GM19455 (cell line): ENCODE data around the gene KRT84.
"Not testable (repeated sequence)": the region's sequence is repeated elsewhere in the genome, so short reads cannot be mapped to it uniquely, and the experiment has no call there.

Experiments used
- ATAC-seq: cut with Tn5 transposase; IDR thresholded peaks from one replicate; pipeline ENCODE4 v1.9.1; 2021; ENCODE audit not compliant: unreplicated experiment

Gene KRT84

DNA sequence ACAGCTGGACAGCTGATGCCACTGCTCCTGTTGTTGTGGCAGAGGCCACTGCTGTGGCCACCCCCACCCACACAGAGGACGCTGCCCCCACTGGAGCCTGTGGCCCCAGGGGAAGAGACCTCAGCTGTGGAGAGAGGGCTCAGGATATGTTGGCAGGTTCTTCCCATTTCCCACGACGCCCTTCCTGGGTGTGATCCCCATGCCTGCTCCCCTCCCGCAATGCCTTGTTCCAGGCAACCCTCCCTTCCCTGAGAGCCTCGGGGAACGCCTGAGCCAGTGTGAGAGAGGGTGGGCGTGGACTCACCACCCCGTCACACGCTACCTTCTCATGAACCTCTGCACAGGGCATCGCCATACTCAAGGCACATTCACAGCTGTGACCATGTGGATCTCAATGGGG is 26.4 kb upstream of the KRT84 start:
- no peak for ATAC-seq

DNA sequence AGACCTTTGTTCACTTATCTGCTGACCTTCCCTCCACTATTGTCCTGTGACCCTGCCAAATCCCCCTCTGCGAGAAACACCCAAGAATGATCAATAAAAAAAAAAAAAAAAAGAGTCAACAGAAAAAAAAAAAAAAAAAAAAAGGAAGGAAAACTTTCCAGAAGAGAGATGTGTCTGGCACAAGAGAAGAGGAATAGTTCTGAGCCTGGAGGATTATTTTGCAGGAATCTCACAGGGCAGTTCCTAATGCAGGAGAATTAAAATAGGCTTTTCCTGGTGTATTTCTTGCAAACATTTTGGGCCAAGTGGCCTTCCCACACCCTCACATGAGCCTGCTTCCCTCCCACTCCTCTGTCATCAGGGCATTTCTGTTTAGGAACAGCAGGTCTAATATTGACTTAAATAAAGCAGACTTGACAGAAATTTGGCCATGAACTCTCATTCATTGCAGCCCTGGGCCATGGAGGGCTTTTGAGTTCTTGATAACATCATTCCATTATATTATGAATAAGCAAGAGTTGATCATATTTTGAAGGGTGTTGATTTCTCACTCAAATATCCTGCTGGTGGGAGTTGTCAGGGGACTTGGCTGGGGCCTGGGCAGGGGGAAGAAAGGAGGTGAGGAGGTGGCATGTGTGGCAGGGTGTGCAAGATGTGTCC is 25.3 kb upstream of the KRT84 start:
- ATAC-seq, result not testable (repeated sequence)

DNA sequence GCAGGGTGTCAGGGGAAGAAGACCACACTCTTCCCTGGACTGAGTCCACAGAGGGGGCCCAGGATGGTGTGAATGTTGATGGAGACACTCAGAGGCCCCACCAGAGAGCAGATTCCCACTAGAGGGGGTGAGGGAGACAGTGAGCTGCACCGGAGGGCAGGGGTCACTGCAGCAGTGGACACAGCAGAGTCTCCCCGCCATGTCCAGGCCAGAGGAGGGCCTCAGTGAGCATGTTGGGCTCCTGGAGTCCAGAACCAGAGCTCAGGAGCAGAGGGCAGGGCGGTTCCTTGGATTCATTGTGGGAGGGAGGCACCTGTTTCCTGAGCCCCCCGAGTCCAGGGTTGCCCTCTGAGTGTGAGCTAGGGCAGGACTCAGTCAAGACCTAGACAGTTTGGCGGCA is 22.5 kb upstream of the KRT84 start:
- no peak for ATAC-seq

DNA sequence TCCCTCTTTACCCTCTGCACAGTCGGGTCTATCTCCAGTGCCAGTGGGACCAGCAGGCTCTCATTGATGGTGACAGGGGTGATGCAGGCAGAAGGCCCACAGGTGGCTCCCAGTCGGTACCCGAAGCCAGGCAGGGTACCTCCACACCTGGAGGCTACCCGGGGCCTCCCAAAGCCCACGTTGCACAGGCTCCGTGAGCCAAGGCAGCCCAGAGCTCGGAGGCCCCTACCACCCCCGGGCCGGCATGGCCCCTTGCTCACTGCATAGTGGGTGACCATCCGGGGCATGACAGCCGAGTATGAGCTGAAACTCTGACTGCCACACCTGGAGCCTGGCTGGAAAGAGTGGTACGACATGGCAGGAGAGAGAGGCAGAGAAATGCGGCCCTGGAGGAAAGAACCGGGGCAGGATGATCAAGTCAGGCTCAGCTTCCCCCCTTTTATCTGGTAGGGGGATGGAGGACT is 20.5 kb upstream of the KRT84 start, which contains the start of gene KRT82:
TSS of gene KRT82 (minus strand) at position 414 of the 464 bp plus-strand sequence. CDS start at position 356, 58 bp downstream.
- ATAC-seq, result no peak

DNA sequence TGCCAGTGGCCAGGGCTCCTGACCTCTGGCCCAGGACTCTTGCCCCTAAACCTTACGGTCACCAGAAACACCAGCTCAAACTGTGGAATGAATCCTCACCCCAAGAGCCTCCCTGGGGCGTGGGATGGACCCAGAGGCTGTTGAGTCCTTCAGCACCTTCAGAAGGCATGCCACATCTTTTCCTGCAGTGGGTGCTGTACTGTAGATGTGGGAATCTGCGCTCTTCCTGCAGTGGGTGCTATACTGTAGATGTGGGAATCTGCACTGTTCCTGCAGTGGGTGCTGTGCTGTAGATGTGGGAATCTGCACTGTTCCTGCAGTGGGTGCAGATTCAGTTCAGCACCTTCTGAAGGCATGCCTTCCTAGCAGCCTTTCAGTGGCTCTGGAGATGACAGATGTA is 19.5 kb upstream of the KRT84 start:
- no peak for ATAC-seq

DNA sequence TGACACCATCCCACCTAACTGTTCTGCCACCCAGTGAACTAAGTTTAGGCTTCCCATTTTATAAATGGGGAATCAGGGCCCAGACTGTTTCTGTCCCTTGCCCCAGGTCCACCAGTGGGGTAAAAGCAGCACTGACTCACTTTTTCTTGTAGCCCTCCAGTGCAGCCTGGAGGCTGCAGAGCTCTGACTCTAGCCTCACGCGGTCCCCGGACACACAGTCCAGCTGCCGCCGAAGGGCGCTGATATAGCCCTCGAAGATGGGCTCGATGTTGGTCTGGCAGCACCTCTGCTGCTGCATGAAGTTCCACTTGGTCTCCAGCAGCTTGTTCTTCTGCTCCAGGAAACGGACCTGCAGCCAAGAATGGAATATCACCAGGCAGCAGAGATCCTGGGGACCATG is 18.1 kb upstream of the KRT84 start:
- ATAC-seq, result no peak

DNA sequence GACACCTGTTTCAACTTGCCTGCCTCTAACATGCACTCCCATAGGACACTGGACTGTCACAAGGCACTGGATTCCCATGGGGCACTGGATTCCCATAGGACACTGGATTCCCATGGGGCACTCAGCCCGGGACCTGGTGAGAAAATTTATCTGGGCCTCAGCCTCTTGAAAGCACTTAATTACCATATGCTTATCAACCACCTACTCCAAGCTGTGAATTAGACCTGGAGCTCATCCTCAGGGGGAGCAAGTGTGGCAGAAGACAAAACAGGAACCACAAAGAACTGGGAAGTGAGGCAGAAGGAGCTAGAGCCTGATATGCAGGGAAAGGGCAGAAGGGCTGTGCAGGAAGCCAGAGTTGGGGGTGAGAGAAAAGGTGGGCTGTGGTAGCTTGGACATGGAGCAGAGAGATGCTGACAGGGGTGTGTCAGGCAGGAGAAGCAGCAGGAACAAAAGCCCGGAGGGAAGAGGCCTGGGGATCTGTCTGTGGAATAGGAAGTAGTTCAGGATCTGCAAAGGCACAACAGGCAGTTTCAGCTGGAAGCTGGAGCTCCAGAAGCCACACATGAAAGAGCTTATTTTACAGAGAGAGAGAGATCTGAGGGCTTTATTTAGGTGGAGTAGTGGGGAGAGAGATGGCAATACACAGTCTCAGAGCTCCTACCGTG is 17.6 kb upstream of the KRT84 start:
- no peak for ATAC-seq

DNA sequence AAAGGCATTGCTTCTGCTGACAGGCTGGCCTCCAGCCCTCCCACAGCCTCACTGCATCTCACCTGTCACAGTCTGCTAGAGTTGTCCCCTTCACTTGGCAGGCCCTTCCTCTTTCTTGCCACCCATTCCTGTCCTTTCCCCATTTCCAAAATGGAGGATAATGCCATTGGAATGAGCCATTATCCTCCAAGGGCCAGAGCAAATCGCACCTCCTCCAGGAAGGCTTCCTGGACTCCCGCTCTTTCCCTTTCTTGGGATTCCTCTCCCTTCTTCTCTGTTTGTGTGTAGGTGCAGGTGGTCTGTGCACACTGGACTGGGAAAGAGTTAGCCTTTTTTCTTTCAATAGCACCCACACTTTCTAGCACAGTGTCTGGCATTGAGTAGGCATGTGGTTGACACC is 16.9 kb upstream of the KRT84 start:
- ATAC-seq, result no peak

DNA sequence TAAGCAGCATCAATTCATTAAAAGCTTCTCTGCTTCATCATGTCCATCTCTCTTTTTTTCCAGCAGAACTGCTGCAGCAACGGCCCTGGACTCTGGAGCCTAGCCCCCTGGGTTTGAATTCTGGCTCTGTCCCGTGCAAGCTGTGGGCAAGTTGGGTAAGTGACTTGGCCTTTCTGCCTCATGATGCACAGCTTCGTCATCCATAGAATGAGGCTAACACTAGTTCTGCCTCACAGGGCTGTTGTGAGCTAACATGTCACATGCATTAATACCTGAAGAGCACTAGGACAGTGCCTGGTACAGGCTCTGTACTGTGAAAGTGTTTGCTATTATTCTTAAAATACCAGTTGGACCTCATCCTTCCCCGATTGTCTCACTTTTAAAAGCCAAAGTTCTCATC is 16.5 kb upstream of the KRT84 start:
- no peak for ATAC-seq

DNA sequence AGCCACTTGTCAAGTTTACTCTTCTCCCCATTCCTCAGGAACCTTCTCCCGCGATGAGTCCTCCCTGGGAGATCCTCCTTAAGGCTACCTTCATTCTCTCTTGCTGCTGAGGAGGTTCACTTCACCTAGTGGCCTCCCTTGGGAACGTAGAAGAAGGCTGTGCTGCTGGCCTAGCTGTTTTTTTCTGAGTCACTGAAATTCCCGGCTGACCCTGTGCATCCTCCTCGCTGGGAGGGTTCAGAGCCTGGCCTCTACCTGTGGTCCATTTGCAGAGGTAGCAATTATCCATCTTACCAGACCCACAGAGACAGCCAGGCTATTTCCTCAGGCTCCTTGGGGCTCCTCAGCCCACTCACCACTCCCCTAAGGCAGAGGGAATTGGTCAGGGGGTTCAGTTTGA is 16.1 kb upstream of the KRT84 start:
- no peak for ATAC-seq

DNA sequence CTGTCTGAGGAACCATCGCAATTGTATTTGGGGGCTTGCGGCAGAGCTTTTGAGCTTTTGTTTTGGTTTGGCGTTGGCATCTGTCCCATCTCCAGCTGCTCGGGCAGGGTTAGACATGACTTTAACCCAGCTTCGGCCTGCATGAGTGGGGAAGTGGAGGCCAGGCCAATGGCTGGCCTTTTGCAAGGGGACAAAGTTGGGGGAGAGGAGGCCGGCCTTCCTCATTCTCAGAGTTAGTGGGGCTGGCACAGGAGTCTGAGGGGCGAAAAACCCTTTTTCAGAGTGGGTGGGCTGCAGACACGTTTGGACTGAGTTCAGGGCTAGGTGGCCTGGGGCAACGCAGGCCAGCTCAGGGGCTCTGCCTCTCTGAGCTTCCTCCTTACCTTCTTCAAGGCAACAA is 15.5 kb upstream of the KRT84 start:
- no peak for ATAC-seq

DNA sequence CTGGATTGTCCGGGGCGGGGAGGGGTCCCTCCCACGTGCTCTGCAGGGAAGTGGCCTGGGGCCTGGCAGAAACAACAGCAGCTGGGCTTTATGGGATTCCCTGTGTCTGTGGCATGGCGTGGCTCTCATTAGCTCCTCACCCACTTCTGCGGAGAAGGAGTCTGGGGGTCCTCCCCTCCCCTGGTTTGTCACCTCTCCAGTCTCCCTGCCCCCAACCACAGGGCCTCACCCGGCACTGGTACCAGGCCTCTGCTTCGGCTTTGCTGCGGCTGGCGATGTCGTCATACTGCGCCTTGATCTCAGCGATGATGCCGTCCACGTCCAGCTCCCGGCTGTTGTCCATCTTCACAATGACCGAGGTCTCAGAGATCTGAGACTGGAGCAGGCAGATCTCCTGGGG is 14.3 kb upstream of the KRT84 start:
- ATAC-seq, result no peak

DNA sequence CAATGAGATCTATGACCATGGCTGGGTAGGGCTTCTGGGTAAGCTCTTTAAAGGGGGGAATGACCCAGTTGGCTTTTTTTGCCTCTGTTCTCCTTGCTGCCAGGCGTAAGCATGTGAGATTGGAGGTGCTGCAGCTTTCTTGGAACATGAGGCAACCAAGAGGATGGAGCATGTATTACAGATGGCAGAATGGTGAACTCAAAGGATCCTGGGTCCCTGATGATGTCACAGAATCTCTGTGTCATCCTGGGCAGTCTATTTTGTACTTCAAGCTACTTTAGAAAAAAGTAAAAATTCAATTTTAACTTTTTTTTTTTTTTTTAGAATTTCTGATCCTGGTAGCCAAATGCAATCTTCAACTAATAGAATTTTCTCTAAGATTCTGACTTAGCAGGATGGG is 12.7 kb upstream of the KRT84 start:
- ATAC-seq, result no peak

DNA sequence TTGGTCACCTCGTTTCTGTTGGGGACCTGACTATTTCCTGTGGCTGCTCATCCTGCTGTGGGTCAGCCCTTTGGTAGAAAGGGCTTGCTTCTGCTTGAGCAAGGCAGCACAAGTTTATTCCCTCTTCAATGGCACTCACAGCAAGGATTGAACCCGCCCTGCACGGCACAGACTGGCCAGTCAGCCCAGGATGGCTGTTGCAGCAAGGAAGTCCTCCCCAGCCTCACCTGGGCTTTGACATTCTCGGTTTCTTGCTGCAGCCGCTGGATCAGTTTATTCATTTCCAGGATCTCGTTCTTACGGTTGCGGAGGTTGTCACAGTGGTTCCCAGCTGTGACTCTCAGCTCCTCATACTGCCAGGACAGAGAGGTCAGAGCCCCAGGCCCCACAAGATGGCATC is 11.2 kb upstream of the KRT84 start:
- no peak for ATAC-seq

DNA sequence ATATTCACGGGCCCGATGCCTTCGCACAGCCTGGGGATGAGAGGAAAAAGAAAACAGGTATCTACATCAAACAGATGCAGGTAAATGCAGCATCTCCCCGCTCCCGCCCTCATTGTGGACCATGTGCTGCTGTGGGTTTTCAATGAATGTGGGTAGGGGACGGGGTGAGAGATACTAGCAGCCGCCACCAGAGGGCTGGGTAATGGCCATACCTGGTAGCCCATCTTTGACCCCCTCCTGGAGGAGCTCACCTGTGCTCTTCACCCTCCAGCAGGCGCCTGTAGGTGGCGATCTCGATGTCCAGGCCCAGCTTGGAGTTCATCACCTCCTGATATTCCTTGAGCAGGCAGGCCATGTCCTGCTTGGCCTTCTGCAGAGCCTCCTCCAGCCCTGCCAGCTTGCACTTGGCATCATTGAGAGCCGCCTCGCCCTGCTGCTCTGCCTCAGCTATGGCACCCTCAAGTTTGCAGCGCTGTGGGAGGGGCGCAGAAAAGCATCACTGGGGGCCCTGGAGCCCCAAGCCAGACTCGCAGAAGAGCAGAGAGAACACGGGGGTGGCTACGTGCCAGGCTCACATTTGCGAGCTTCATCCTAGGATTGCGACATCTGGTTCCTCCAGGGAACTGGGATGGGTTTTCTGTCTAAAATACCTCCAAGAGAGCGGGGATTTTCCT is 10.4 kb upstream of the KRT84 start:
- no peak for ATAC-seq

DNA sequence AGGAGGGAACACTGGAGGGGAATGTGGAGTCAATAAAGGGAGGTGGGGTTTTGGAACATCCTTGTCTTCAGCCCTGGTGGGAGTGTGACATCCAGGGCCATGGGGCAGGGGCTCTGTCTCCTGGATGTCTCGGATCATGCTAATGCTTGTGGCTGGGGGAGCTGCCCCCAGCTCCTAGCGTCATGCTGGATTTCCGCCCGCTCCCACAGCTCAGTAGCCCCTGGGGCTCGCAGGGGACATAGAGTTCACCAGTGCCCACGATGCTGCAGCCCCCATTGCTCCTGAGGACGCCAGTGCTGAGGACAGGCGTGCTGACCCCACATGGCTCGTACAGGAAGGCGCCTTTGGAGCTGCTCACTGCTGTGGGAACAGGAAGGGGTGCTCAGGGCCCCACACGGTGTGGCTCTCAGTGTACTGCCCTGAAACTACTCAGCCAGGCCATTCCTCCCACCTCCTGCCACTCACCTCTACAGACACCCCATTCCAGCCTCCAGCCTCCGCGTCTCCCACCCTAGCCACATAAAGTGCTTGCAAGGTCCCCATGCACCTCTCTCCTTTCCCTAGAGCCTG is 9.5 kb upstream of the KRT84 start:
- ATAC-seq, result no peak

DNA sequence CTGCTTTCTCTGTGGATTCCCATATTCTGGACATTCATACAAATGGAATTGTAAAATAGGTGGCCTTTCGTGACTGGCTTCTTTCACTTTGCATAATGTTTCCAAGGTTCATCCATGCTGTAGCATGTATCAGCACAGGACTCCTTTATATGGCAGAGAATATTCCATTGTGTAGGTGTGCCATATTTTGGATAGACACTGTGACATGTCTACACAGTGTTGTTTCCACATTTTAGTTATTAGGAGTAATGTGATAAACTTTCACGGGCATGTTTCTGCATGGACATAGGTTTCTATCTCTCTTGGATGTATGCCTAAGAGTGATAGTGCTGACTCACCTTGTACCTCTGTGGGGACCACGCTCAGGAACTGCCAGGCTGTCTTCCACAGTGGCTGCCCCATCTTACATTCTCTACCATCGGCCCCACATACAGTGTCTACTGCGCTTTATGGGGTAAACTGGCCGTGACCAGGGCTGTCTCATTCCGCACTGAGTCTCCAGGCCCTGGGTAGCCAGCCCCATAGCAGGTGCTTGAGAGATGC is 7.1 kb upstream of the KRT84 start:
- no peak for ATAC-seq

DNA sequence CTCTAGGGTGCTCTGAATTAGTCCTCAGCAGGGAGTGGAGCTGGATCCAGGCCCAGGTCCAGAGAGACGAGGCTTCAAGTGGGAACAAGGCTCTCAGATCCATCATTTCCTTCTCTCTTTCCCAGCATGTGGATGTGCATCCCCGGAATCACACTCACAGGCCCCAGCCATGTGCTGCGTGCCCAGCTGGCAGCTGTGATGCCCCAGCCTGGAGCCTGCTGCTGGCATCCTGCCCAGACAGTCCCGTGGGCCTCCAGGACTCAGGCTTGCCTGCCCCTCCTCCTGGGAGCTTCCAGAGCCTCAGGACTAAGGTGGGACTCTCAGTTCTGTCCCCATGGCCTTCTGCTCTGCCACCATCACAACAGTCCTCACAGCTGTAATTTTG is 6.2 kb upstream of the KRT84 start:
- no peak for ATAC-seq

DNA sequence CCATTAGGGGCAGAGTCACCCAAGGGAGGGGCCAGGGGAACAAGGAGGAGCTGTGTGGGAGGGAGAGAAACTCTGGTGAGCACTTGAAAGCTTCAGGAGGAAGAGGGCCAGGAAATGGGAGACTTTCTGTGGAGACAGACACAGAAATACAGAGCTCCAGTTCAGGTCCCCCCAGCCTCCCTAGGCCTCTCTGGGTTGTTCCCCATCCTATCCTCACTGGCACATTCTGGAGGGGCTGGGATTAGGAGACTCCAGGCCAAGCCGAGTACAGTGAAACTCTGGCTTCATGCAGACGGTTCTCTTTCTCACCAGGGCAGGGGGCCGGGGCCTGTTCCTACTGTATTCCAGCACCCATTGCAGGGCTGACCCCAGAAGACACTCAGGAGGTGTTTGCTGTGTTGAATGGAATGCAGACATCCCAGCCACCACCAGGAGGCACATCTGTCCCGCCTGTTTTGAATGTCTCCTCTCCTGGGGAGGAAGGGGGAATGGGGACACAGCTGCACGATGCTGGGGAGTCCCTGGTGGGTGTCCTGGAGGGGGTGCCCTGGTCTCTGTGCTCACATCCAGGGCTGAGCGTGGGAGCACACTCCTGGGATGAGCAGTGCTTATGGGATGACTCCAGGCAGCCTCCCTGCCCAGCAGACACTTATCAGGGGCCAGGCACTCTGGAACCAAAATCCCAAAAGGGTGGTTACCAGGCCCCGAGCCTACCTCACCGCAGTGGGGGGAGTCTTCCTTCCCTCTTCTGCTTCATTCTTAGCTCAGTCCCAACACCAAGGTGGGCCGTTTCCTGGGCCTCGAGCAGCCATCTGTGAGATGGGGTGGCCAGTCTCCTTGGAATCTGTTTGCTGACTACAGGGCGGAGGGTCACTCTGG is 5.5 kb upstream of the KRT84 start:
- ATAC-seq, result no peak

DNA sequence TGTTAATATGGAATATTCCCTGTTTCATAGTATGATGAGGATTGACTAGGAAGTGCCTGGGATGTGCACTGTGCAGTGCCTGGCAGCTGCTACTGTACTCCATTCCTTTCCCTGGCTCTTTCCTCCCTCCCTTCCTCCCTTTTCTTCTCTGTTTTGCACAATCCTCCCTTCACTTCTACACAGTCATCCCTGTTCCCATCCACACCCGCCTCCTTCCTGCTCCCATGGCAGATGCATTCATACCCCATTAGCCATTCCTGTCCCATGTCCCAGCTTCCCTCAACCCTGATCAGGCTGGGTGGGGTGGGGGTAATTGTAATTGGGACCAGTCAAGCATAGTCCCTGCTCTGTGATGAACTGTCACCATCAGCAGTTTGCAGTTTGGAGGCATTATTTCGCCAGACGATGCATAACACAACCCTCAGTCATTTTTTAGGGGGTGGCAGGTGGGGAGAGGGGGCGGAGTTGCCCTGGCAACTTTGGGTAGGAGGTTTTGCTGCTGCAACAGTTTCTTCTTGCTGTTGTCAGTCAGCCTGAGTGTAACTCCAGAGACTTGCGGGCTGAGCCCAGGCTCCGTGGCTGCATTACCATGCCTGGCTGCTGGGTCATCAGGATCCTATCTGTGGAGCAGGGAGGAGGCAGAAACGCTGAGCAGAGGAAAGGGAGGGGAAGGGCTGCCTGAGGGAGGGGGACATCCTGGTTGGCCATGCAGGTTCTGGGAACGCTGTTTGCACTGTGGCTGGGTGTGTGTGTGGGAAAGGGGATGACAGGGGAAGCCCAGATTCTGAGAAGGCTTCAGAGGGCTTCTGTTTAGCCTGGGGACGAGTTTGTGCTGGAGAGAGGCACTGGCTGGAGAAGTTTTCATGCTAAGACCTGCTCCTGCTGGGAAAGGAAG is 4.1 kb upstream of the KRT84 start:
- ATAC-seq, result no peak
